GM12892 (cell line): ENCODE results near the gene NHERF2.

Source experiments
- POLR2A ChIP-seq: IDR thresholded peaks from 2 replicates; pipeline ENCODE4 v1.6.1; 2011; ENCODE audit warnings: low read depth, low read length, control low read depth
- POLR2AphosphoS5 ChIP-seq: IDR thresholded peaks from 2 replicates; pipeline ENCODE4 v1.6.1; 2011; ENCODE audit warnings: low read depth, low read length, control low read depth
- TAF1 ChIP-seq: IDR thresholded peaks from 2 replicates; pipeline ENCODE4 v1.6.1; 2011; ENCODE audit warnings: low read depth, mild to moderate bottlenecking, control low read depth, low read length, borderline replicate concordance

DNA sequence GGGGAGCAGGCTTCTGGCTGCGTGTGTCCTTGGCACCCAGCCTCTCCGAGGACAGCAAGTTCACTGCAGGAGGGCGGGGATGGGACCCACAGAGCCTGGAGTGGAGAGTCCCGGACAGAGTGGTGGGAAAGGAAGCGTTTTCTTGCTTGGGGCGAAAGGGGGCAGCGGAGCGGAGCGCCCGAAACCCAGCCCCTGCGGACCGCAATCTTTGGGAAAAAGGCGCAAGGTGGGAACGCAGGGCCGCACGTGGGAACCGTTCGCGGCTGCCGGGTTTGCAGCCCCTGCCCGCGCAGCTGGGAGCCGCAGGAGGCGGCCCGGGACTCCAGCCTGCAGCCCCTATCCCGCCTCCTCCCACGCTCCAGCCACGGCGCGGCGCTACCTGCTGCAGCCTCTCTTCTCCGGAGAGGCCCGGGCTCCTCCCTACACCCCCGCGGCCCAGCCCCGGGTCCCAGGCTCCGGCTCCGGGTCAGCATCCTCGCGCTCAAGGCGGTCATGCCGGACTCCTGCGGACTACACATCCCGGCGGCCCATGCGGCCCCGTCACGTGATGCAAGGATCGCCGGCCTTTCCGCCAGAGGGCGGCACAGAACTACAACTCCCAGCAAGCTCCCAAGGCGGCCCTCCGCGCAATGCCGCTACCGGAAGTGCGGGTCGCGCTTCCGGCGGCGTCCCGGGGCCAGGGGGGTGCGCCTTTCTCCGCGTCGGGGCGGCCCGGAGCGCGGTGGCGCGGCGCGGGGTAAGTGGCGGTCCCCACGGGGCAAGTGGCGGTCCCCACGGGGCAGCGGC lies 20.8 kb downstream of the NHERF2 start, which contains the start of the genes NTHL1 and TSC2:
- TF ChIP-seq POLR2A (peak; percentile 65; the same call in 1 of the 2 replicates), POLR2AphosphoS5 (no peak), TAF1 (no peak)
